WTC11 (cell line): ENCODE results near the gene COL26A1. TPM values are rescaled to one million over a fixed set of nuclear protein-coding genes. Genes with fewer than 3 reads are reported as not detected.

ENCODE experiments used
- ATAC-seq: fragments of 200-7000 bp; cut with Tn5 transposase; 2 replicates; pipeline ENCODE4 v1.10.0; 2021; ENCODE audit warnings: mild to moderate bottlenecking, moderate library complexity
- CTCF ChIA-PET: fragments of 300-600 bp; sonication (Branson Sonifier 250); formaldehyde crosslinking; loops from one replicate; lab custom pipeline; 2021; ENCODE audit warnings: antibody characterized with exemption; lab: Charles Lee
- POLR2A ChIA-PET: fragments of 350-600 bp; sonication (Branson Sonifier 250); formaldehyde crosslinking; loops from one replicate; lab custom pipeline; 2021; ENCODE audit warnings: antibody characterized with exemption; lab: Charles Lee
- DNase-seq: peaks from one replicate; pipeline ENCODE4 v3.0.0; 2021; ENCODE audit warnings: low spot score
- H3K27ac Mint-ChIP-seq: 2 replicates; pipeline ENCODE4 v1.8.0; 2021; ENCODE audit warnings: mixed read lengths
- H3K27me3 Mint-ChIP-seq: 2 replicates; pipeline ENCODE4 v1.8.0; 2021; ENCODE audit warnings: low read depth, mild to moderate bottlenecking, moderate library complexity, mixed read lengths
- H3K36me3 Mint-ChIP-seq: 2 replicates; pipeline ENCODE4 v1.8.0; 2021; ENCODE audit warnings: mixed read lengths
- H3K4me1 Mint-ChIP-seq: 2 replicates; pipeline ENCODE4 v1.8.0; 2022; ENCODE audit warnings: mixed read lengths
- H3K4me3 Mint-ChIP-seq: 2 replicates; pipeline ENCODE4 v1.8.0; 2021; ENCODE audit warnings: mild to moderate bottlenecking, moderate library complexity, mixed read lengths
- H3K9me3 Mint-ChIP-seq: 2 replicates; pipeline ENCODE4 v1.8.0; 2021; ENCODE audit warnings: mixed read lengths
- AFF4 ChIP-seq: sonication (generic); formaldehyde crosslinking; IDR thresholded peaks from 2 replicates; pipeline ENCODE4 v1.8.1; 2023; ENCODE audit warnings: mild to moderate bottlenecking, missing genetic modification reagents, borderline replicate concordance
- ATF3 ChIP-seq: sonication (generic); formaldehyde crosslinking; conservative IDR thresholded peaks from 2 replicates; pipeline ENCODE4 v1.8.1; 2022; ENCODE audit warnings: mild to moderate bottlenecking, missing genetic modification reagents
- CBFB ChIP-seq: sonication (generic); formaldehyde crosslinking; IDR thresholded peaks from 2 replicates; pipeline ENCODE4 v1.8.1; 2022; ENCODE audit warnings: mild to moderate bottlenecking, low read depth, missing genetic modification reagents
- CDX4 ChIP-seq: fragments of 250-450 bp; sonication (Bioruptor Pico); IDR thresholded peaks from 2 replicates; pipeline ENCODE4 v1.9.0; 2021; ENCODE audit warnings: moderate library complexity, mild to moderate bottlenecking, inconsistent platforms, borderline replicate concordance
- CREM ChIP-seq: sonication (generic); formaldehyde crosslinking; IDR thresholded peaks from 2 replicates; pipeline ENCODE4 v1.8.1; 2022; ENCODE audit warnings: mild to moderate bottlenecking, missing genetic modification reagents, moderate library complexity
- CTCF ChIP-seq: fragments of 200-600 bp; IDR thresholded peaks from 2 replicates; pipeline ENCODE4 v1.8.0; 2022; ENCODE audit warnings: antibody characterized with exemption
- E2F1 ChIP-seq: sonication (generic); formaldehyde crosslinking; IDR thresholded peaks from 2 replicates; pipeline ENCODE4 v1.8.0; 2022; ENCODE audit warnings: mild to moderate bottlenecking, missing genetic modification reagents
- ELF4 ChIP-seq: sonication (generic); formaldehyde crosslinking; IDR thresholded peaks from 2 replicates; pipeline ENCODE4 v1.8.1; 2022; ENCODE audit warnings: low read depth, mild to moderate bottlenecking, moderate library complexity, missing genetic modification reagents
- EMX1 ChIP-seq: fragments of 250-450 bp; sonication (Bioruptor Pico); IDR thresholded peaks from 2 replicates; pipeline ENCODE4 v1.8.0; 2021; ENCODE audit warnings: mild to moderate bottlenecking
- ESRRA ChIP-seq: sonication (generic); formaldehyde crosslinking; IDR thresholded peaks from 2 replicates; pipeline ENCODE4 v1.8.1; 2022; ENCODE audit warnings: mild to moderate bottlenecking, missing genetic modification reagents, borderline replicate concordance
- FOXP1 ChIP-seq: sonication (generic); formaldehyde crosslinking; IDR thresholded peaks from 2 replicates; pipeline ENCODE4 v1.8.0; 2022; ENCODE audit warnings: missing genetic modification reagents, mild to moderate bottlenecking, moderate library complexity, borderline replicate concordance
- GTF2I ChIP-seq: fragments of 250-450 bp; sonication (Bioruptor Pico); conservative IDR thresholded peaks from 2 replicates; pipeline ENCODE4 v1.4.0; 2021; ENCODE audit warnings: mild to moderate bottlenecking
- JAZF1 ChIP-seq: fragments of 250-450 bp; sonication (Bioruptor Pico); IDR thresholded peaks from 2 replicates; pipeline ENCODE4 v1.9.0; 2021; ENCODE audit warnings: moderate library complexity, mild to moderate bottlenecking, inconsistent platforms
- JUN ChIP-seq: sonication (generic); formaldehyde crosslinking; IDR thresholded peaks from 2 replicates; pipeline ENCODE4 v1.8.0; 2023; ENCODE audit warnings: mild to moderate bottlenecking, missing genetic modification reagents
- KAT7 ChIP-seq: sonication (generic); formaldehyde crosslinking; IDR thresholded peaks from 2 replicates; pipeline ENCODE4 v1.8.1; 2023; ENCODE audit warnings: missing genetic modification reagents, mild to moderate bottlenecking, borderline replicate concordance
- MXD4 ChIP-seq: fragments of 250-450 bp; sonication (Bioruptor Pico); IDR thresholded peaks from 2 replicates; pipeline ENCODE4 v1.8.0; 2021; ENCODE audit warnings: mild to moderate bottlenecking, moderate library complexity, borderline replicate concordance
- NFE2L1 ChIP-seq: sonication (generic); formaldehyde crosslinking; IDR thresholded peaks from 2 replicates; pipeline ENCODE4 v1.8.1; 2023; ENCODE audit warnings: missing genetic modification reagents
- NR2C2 ChIP-seq: sonication (generic); formaldehyde crosslinking; IDR thresholded peaks from 2 replicates; pipeline ENCODE4 v1.8.0; 2022; ENCODE audit warnings: mild to moderate bottlenecking, missing genetic modification reagents
- NR3C1 ChIP-seq: sonication (generic); formaldehyde crosslinking; conservative IDR thresholded peaks from 2 replicates; pipeline ENCODE4 v1.8.1; 2023; ENCODE audit warnings: low read depth, mild to moderate bottlenecking, missing genetic modification reagents
- RELA ChIP-seq: sonication (generic); formaldehyde crosslinking; IDR thresholded peaks from 2 replicates; pipeline ENCODE4 v1.8.1; 2022; ENCODE audit warnings: missing genetic modification reagents, mild to moderate bottlenecking, borderline replicate concordance
- SMAD3 ChIP-seq: sonication (generic); formaldehyde crosslinking; IDR thresholded peaks from 2 replicates; pipeline ENCODE4 v1.8.0; 2022; ENCODE audit warnings: missing genetic modification reagents, mild to moderate bottlenecking, borderline replicate concordance
- STAT6 ChIP-seq: sonication (generic); formaldehyde crosslinking; conservative IDR thresholded peaks from 2 replicates; pipeline ENCODE4 v1.8.1; 2023; ENCODE audit warnings: mild to moderate bottlenecking, low read depth, missing genetic modification reagents, moderate library complexity
- TCF7 ChIP-seq: sonication (generic); formaldehyde crosslinking; IDR thresholded peaks from 2 replicates; pipeline ENCODE4 v1.8.0; 2022; ENCODE audit warnings: mild to moderate bottlenecking, low read depth, missing genetic modification reagents, moderate library complexity
- ZNF138 ChIP-seq: sonication (generic); formaldehyde crosslinking; conservative IDR thresholded peaks from 2 replicates; pipeline ENCODE4 v1.8.1; 2022; ENCODE audit warnings: mild to moderate bottlenecking, moderate library complexity, missing genetic modification reagents
- ZNF232 ChIP-seq: sonication (generic); formaldehyde crosslinking; IDR thresholded peaks from 2 replicates; pipeline ENCODE4 v1.8.0; 2022; ENCODE audit warnings: mild to moderate bottlenecking, missing genetic modification reagents
- total RNA-seq: library from RNA; stranded (reverse); gene quantifications from 3 replicates; pipeline ENCODE4 v1.2.3, GENCODE V29; 2021

COL26A1 gene
- total RNA-seq, 1 experiment from 2014 or later, result 64.4 TPM

- no peak for TF ChIP-seq EMX1
- TF ChIP-seq CBFB (CRISPR knock-in tag), result no peak
- TF ChIP-seq ATF3 (CRISPR knock-in tag), result no peak
- TF ChIP-seq TCF7 (CRISPR knock-in tag), result no peak
- no peak for TF ChIP-seq GTF2I (CRISPR knock-in tag)
- TF ChIP-seq RELA (CRISPR knock-in tag), result no peak
- no peak for TF ChIP-seq ESRRA (CRISPR knock-in tag)
- no peak for TF ChIP-seq JAZF1 (CRISPR knock-in tag)
- no peak for TF ChIP-seq NFE2L1 (CRISPR knock-in tag)
- no peak for TF ChIP-seq E2F1
- no peak for TF ChIP-seq NR3C1
- no peak for TF ChIP-seq ZNF138
- TF ChIP-seq CDX4 (CRISPR knock-in tag), result no peak
- no peak for TF ChIP-seq NR2C2 (CRISPR knock-in tag)
- TF ChIP-seq SMAD3 (CRISPR knock-in tag), result no peak
- no peak for TF ChIP-seq MXD4 (CRISPR knock-in tag)
- TF ChIP-seq JUN (CRISPR knock-in tag), result no peak
- no peak for TF ChIP-seq AFF4 (CRISPR knock-in tag)
- no peak for TF ChIP-seq CTCF
- DNase-seq (no peak), ATAC-seq (no peak)
- Mint-ChIP-seq H3K9me3 (no peaks in the 10 kb centered on the region), H3K27me3 (no peaks in the 10 kb centered on the region), H3K4me3 (no peak overlapping the region), H3K4me1 (peaks cover 16% of the 10 kb centered on the region), H3K36me3 (no peaks in the 10 kb centered on the region; the same call in 1 of the 2 replicates), H3K27ac (no peak overlapping the region)
- ChIA-PET POLR2A (no interaction called here), CTCF (interaction anchor here (1.4 kb wide), 1 partner anchor 70 kb away, joined by 9 read pairs; no protein-coding TSS in a partner anchor)
Observed at GRCh38 chr7:101510297-101510696, 147.6 kb downstream of the COL26A1 start.

GRCh38 chr7:101511965-101512364, 149.3 kb downstream of the COL26A1 start:
- CTCF ChIA-PET, result interaction anchor here (1.4 kb wide), 1 partner anchor 71 kb away, joined by 9 read pairs; no protein-coding TSS in a partner anchor
- no peak overlapping the region for H3K4me3 Mint-ChIP-seq
- POLR2A ChIA-PET, result no interaction called here
- no peaks in the 10 kb centered on the region for H3K9me3 Mint-ChIP-seq
- H3K36me3 Mint-ChIP-seq, result no peaks in the 10 kb centered on the region; the same call in 1 of the 2 replicates
- ATAC-seq (no peak), DNase-seq (no peak)
- peaks cover 19% of the 10 kb centered on the region for H3K4me1 Mint-ChIP-seq
- no peaks in the 10 kb centered on the region for H3K27me3 Mint-ChIP-seq
- no peak overlapping the region for H3K27ac Mint-ChIP-seq
- TF ChIP-seq ZNF138 (no peak), FOXP1 (CRISPR knock-in tag) (no peak), KAT7 (CRISPR knock-in tag) (no peak), ZNF232 (no peak), NR3C1 (no peak), STAT6 (CRISPR knock-in tag) (no peak), ELF4 (CRISPR knock-in tag) (no peak), CREM (CRISPR knock-in tag) (no peak)
